Stimulated activated CD8-positive, alpha-beta memory T cell treated with anti-CD3 and anti-CD28 coated beads, Interleukin-12 subunit alpha, Interleukin-12 subunit beta, amount 100 ng/mL, for 24 hours (primary cell): ENCODE results near the gene PPP4R1.

ENCODE experiments used
- DNase-seq: peaks from one replicate; pipeline ENCODE4 v3.0.0-alpha.2; 2020; ENCODE audit errors: extremely low read depth

Gene PPP4R1

DNA sequence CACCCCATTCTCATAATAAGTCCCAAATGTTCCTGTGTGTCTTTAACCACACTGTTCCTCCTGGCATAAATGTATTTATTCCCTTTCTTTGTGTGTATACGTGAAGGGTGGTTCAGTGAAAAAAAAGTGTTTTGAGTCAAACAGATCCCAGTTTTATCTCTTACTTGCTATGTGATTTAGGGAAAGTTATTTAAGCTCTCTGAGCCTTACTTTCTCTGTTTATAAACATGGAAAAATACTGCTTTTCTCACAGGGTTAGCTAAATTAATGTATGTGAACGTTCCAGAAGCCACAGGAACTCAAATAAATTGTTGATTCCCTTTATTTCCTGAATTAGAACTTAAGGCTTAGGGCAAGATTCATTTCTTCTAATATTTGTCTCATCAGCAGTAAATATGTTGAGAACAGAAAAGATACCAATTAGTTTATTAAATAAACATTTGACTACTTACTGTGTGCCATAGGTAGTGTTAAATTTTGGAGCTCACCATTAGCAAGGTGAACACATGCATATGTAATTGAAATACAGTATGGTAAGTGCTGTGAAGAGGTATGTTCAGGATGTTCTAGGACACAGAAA lies 105.8 kb downstream of the PPP4R1 start:
- DNase-seq, result no peak

DNA sequence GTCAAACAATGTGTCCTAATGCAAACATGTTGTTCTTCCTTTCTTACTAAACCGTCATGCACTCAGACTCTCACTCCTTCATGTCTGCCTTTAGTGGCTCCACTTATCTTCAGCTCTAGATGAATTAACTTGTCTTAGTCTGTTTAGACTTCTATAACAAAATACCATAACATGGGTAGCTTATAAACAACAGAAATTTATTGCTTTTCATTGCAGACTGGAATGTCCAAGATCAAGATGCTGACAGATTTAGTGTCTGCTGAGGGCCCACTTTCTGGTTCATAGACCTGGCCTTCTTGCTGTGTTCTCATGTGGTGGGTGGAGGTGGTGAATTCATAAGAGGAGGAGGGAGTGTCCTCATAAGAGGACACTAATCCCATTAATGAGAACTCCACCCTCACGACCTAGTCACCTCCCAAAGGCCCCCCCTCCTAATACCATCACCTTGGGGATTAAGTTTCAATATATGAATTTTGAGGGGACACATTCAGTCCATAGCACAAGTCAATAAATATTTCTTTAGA lies 106.7 kb downstream of the PPP4R1 start:
- DNase-seq, result no peak

DNA sequence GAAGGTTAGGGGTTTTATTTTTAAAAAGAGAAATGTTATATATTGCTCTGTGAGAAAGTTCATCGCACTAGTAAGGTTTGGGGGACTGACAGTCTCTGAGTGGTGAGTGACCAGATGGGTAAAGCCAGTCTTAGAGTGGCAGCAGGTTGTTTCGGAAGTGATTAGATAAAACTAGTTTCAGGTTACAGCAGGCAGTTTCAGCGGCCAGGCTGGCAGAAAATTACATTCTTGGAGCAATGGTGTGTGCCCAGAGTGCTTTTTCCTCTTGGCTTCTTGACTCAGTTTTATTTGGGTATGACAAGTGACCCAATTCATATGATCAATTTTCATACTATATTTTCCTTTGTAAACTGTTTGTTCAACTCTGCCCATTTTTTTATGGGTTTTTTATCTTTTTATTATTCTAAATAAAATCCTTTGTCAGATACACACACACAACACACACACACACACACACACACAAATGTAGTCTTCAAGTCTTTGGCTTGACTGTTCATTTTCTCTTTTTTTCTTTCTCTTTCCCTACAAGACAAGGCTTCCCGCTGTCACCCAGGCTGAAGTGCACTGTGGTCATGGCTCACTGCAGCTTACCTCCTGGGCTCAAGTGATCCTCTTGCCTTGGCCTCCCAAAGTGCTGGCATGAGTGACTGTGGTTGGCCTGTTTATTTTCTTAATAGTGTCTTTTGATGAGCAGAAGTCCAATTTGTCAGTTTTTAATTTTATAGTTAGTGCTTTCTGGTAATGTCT lies 108.1 kb downstream of the PPP4R1 start:
- DNase-seq, result no peak
